Parathyroid adenoma (tissue), 2 donors: Measurements from ENCODE around the gene NSDHL.

Experiments
- H2AFZ ChIP-seq: fragments of 300-600 bp; sonication (generic); one replicate; pipeline ENCODE4 v1.7.0; 2017; ENCODE audit warnings: antibody characterized with exemption, mild to moderate bottlenecking
- H3K27ac ChIP-seq: fragments of 300-600 bp; sonication (generic); one replicate; pipeline ENCODE4 v1.7.0; 2017
- H3K27me3 ChIP-seq: fragments of 300-600 bp; sonication (generic); one replicate; pipeline ENCODE4 v1.7.0; 2017; ENCODE audit warnings: low read length; ENCODE audit not compliant: control insufficient read depth, insufficient read depth
- H3K36me3 ChIP-seq: fragments of 300-600 bp; sonication (generic); one replicate; pipeline ENCODE4 v1.7.0; 2017; ENCODE audit warnings: low read length; ENCODE audit not compliant: control insufficient read depth, insufficient read depth
- H3K4me1 ChIP-seq: fragments of 300-600 bp; sonication (generic); one replicate; pipeline ENCODE4 v1.7.0; 2017; ENCODE audit warnings: control low read depth
- H3K4me2 ChIP-seq: fragments of 300-600 bp; sonication (generic); one replicate; pipeline ENCODE4 v1.7.0; 2017; ENCODE audit warnings: low read length
- H3K4me3 ChIP-seq: fragments of 300-600 bp; sonication (generic); one replicate; pipeline ENCODE4 v1.7.0; 2017; ENCODE audit warnings: low read depth, low read length
- H3K79me2 ChIP-seq: fragments of 300-600 bp; sonication (generic); one replicate; pipeline ENCODE4 v1.7.0; 2017; ENCODE audit warnings: control low read depth
- H3K9ac ChIP-seq: fragments of 300-600 bp; sonication (generic); one replicate; pipeline ENCODE4 v1.7.0; 2017; ENCODE audit warnings: mild to moderate bottlenecking
- H3K9me3 ChIP-seq: fragments of 300-600 bp; sonication (generic); one replicate; pipeline ENCODE4 v1.7.0; 2017; ENCODE audit warnings: low read length; ENCODE audit not compliant: control insufficient read depth
- TF ChIP-seq, protein P1 (sequence below): fragments of 300-600 bp; sonication (generic); IDR thresholded peaks from one replicate; pipeline ENCODE4 v1.7.0; 2017; ENCODE audit warnings: antibody characterized with exemption, mild to moderate bottlenecking
- donor health status: primary hyperparathyroidism.

Gene NSDHL

DNA sequence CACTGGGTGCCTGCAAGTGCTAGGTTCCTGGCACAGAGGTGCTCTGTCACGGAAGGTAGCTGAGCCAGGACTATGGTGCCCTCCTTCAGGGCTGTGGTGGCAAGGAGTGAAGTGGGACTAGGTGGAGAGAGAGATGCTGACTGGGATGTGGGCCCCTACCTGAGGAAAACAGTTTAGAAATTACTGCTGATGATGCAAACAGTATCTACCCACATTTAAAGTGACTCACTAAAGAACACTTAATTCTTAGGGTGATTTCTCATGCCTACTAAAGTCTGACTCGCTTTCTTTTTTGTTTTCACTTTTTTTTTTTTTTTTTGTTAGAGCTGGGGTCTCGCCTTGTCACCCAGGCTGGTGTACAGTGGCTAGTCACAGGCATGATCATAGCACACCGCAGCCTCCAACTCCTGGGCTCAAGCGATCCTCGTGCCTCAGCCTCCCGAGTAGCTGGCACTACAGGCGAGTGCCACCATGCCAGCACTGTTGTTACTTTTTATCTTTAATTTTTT is 70.1 kb downstream of the NSDHL start:
- H3K9ac ChIP-seq: no peak overlapping the region
- H3K4me3 ChIP-seq: no peak overlapping the region
- H3K4me2 ChIP-seq: no peak overlapping the region
- H3K9me3 ChIP-seq: no peaks in the 10 kb centered on the region
- no peaks in the 10 kb centered on the region for H3K79me2 ChIP-seq
- no peaks in the 10 kb centered on the region for H3K27me3 ChIP-seq
- TF ChIP-seq, protein P1, sequence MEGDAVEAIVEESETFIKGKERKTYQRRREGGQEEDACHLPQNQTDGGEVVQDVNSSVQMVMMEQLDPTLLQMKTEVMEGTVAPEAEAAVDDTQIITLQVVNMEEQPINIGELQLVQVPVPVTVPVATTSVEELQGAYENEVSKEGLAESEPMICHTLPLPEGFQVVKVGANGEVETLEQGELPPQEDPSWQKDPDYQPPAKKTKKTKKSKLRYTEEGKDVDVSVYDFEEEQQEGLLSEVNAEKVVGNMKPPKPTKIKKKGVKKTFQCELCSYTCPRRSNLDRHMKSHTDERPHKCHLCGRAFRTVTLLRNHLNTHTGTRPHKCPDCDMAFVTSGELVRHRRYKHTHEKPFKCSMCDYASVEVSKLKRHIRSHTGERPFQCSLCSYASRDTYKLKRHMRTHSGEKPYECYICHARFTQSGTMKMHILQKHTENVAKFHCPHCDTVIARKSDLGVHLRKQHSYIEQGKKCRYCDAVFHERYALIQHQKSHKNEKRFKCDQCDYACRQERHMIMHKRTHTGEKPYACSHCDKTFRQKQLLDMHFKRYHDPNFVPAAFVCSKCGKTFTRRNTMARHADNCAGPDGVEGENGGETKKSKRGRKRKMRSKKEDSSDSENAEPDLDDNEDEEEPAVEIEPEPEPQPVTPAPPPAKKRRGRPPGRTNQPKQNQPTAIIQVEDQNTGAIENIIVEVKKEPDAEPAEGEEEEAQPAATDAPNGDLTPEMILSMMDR: no peak
- no peak overlapping the region for H2AFZ ChIP-seq
- no peaks in the 10 kb centered on the region for H3K36me3 ChIP-seq
- no peak overlapping the region for H3K27ac ChIP-seq
- H3K4me1 ChIP-seq: no peaks in the 10 kb centered on the region

DNA sequence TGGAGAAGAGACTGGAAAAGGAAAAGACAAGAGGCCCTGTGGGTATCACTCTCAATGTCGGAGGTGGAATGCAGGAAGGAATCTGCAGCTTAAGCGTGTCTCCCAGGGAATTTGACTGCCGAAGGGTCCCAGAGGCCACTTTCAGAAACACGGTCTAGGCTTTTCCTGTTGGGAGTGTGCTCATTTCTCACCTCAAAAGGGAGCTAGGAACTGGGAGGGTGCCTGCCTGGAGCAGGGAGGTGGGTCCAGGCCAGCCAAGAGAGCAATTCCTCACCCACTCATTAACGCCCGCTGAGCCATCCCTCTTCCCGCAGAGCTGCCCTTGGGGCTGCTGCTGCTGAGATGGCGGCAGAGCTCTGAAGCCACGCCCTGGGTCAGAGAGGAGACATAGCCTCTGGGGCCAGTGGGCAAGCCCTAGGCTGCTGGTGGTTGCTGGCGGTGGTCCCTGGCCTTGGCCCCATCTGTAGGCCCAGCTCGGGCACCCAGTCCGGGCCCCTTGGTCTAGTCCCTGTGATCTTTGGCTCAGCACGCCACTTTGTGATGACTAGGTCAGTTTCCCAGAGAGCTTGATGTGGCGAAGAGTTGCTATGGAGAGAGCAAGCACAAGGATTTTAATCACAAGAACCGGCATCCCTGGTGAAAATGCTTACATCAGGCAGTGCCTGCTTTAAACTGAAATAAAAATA is 71.1 kb downstream of the NSDHL start:
- no peak overlapping the region for H2AFZ ChIP-seq
- H3K27ac ChIP-seq: no peak overlapping the region
- no peak overlapping the region for H3K4me2 ChIP-seq
- H3K9me3 ChIP-seq: no peaks in the 10 kb centered on the region
- H3K4me3 ChIP-seq: no peak overlapping the region
- H3K36me3 ChIP-seq: no peaks in the 10 kb centered on the region
- no peaks in the 10 kb centered on the region for H3K4me1 ChIP-seq
- TF ChIP-seq, protein P1: no peak
- H3K9ac ChIP-seq: no peak overlapping the region
- H3K79me2 ChIP-seq: no peaks in the 10 kb centered on the region
- H3K27me3 ChIP-seq: no peaks in the 10 kb centered on the region

DNA sequence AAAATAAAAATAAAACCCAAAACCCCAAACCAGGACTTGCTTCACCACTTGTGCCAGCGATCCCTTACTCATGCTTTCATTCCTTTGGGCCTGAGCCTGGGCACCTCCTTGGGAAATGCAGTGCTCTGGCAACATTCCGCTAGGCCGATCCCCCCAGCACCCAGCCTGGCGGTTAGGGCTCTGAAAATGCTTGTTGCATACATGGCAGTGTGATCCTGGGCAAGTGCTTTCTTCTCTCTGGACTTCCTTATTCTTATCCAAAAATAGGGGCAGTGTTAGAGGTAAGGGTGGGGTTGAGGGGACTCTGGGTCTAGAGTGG is 71.6 kb downstream of the NSDHL start:
- H3K27me3 ChIP-seq: no peaks in the 10 kb centered on the region
- no peak overlapping the region for H3K4me2 ChIP-seq
- H3K4me3 ChIP-seq: no peak overlapping the region
- no peak overlapping the region for H3K9ac ChIP-seq
- no peaks in the 10 kb centered on the region for H3K9me3 ChIP-seq
- H3K36me3 ChIP-seq: no peaks in the 10 kb centered on the region
- no peaks in the 10 kb centered on the region for H3K79me2 ChIP-seq
- H3K4me1 ChIP-seq: no peaks in the 10 kb centered on the region
- H2AFZ ChIP-seq: no peak overlapping the region
- TF ChIP-seq, protein P1: no peak
- H3K27ac ChIP-seq: no peak overlapping the region

DNA sequence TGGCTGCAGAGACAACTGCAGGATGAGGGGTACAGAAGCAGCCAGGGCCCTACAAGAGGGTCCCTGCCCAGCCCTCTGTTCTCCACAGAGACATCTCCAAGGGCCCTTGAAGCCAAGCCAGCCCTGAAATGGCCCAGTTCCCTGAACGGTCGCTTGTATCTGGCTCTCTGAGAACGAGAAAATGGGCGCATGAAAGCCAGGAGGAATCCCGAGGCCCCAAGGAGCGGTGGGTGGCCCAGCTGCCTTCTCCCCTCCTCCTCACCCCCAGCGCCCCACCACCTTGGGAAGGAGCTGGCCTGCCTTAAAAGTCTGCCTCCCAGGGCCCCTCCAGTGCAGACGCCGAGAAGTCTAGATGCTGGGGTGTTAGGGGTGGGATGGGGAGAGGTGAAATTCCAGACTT is 72.7 kb downstream of the NSDHL start:
- TF ChIP-seq, protein P1: no peak
- Histone ChIP-seq H3K9ac (no peak overlapping the region), H2AFZ (no peak overlapping the region), H3K9me3 (no peaks in the 10 kb centered on the region), H3K27ac (no peak overlapping the region), H3K36me3 (no peaks in the 10 kb centered on the region), H3K4me1 (no peaks in the 10 kb centered on the region), H3K4me3 (no peak overlapping the region), H3K79me2 (no peaks in the 10 kb centered on the region), H3K27me3 (no peaks in the 10 kb centered on the region), H3K4me2 (no peak overlapping the region)
